CD14-positive monocyte (primary cell): ENCODE results near the gene IGFBP4. TPM values are rescaled to one million over a fixed set of nuclear protein-coding genes. Genes with fewer than 3 reads are reported as not detected.

Experiments used
- DNase-seq, 3 donors: peaks; one replicate each; pipeline ENCODE4 v3.0.0-alpha.2; 2011 to 2022
- H2AFZ ChIP-seq: 2 replicates; pipeline ENCODE4 v1.6.0; 2012; ENCODE audit warnings: mild to moderate bottlenecking, low read depth, low read length, inconsistent platforms; ENCODE audit not compliant: insufficient read depth, poor library complexity, severe bottlenecking
- H3K27ac ChIP-seq, 2 donors: 1 replicate in 1 of 2; 2 replicates in 1 of 2; pipeline ENCODE4 v1.5.1; 2012 to 2013; ENCODE audit warnings: low read length in 2 of 2, control low read depth in 1 of 2, inconsistent platforms in 1 of 2, low read depth in 1 of 2, mild to moderate bottlenecking in 1 of 2
- H3K27me3 ChIP-seq, 2 donors: one replicate each; pipeline versions ENCODE4 v1.6.0 to v1.6.1; 2011 to 2013; ENCODE audit warnings: low read length in 2 of 2; ENCODE audit not compliant: control insufficient read depth in 2 of 2, insufficient read depth in 2 of 2
- H3K36me3 ChIP-seq, 2 donors: replicated peaks in 1 of 2; 1 replicate in 1 of 2; 2 replicates in 1 of 2; pipeline versions ENCODE4 v1.5.1 to v1.6.1; 2012 to 2013; ENCODE audit warnings: low read length in 2 of 2, control low read depth in 1 of 2, inconsistent platforms in 1 of 2, mild to moderate bottlenecking in 1 of 2; ENCODE audit not compliant: insufficient read depth in 2 of 2, control insufficient read depth in 1 of 2
- H3K4me1 ChIP-seq, 2 donors: 1 replicate in 1 of 2; 2 replicates in 1 of 2; pipeline versions ENCODE4 v1.5.1 to v1.6.1; 2012 to 2013; ENCODE audit warnings: low read length in 2 of 2, control low read depth in 1 of 2, inconsistent platforms in 1 of 2, mild to moderate bottlenecking in 1 of 2, moderate library complexity in 1 of 2; ENCODE audit not compliant: insufficient read depth in 2 of 2, control insufficient read depth in 1 of 2
- H3K4me2 ChIP-seq: replicated peaks from 2 replicates; pipeline ENCODE3; 2012; ENCODE audit warnings: low read length, moderate library complexity, mild to moderate bottlenecking; ENCODE audit not compliant: poor library complexity, severe bottlenecking; ENCODE audit errors: extremely low read depth
- H3K4me3 ChIP-seq, 3 experiments: fragments of 200-600 bp in 1 of 3; sonication (generic) in 1 of 3; replicated peaks in 1 of 3; 1 replicate in 2 of 3; 2 replicates in 1 of 3; pipeline ENCODE4 v1.5.1; 2011 to 2013; ENCODE audit warnings: low read length in 3 of 3, mild to moderate bottlenecking in 3 of 3, control low read depth in 2 of 3, low read depth in 2 of 3, inconsistent platforms in 1 of 3, moderate library complexity in 1 of 3
- H3K79me2 ChIP-seq: 2 replicates; pipeline ENCODE4 v1.6.0; 2012; ENCODE audit warnings: mild to moderate bottlenecking, control low read depth, inconsistent platforms, low read length, moderate library complexity; ENCODE audit not compliant: insufficient read depth
- H3K9ac ChIP-seq: 2 replicates; pipeline ENCODE4 v1.6.0; 2017; ENCODE audit warnings: low read length, mild to moderate bottlenecking; ENCODE audit not compliant: insufficient read depth, poor library complexity, severe bottlenecking
- H3K9me3 ChIP-seq, 2 donors: replicated peaks in 1 of 2; 1 replicate in 1 of 2; 2 replicates in 1 of 2; pipeline versions ENCODE4 v1.5.1 to v1.6.1; 2012 to 2013; ENCODE audit warnings: low read length in 2 of 2, control low read depth in 1 of 2; ENCODE audit not compliant: control insufficient read depth in 1 of 2, insufficient read depth in 1 of 2
- H4K20me1 ChIP-seq: 2 replicates; pipeline ENCODE4 v1.6.0; 2012; ENCODE audit warnings: mild to moderate bottlenecking, low read length, control low read depth, moderate library complexity; ENCODE audit not compliant: insufficient read depth
- H3K27ac Mint-ChIP-seq, 7 donors: one replicate each; pipeline ENCODE4 v1.8.0; 2020; ENCODE audit warnings: mild to moderate bottlenecking in 7 of 7, mixed read lengths in 7 of 7, moderate library complexity in 6 of 7, inconsistent platforms in 2 of 7
- H3K27me3 Mint-ChIP-seq, 3 donors: one replicate each; pipeline ENCODE4 v1.8.0; 2021 to 2022; ENCODE audit warnings: low read depth in 3 of 3, mild to moderate bottlenecking in 3 of 3, mixed read lengths in 3 of 3, moderate library complexity in 3 of 3, inconsistent platforms in 1 of 3
- H3K36me3 Mint-ChIP-seq, 2 donors: one replicate each; pipeline ENCODE4 v1.8.0; 2020; ENCODE audit warnings: mixed read lengths in 2 of 2, inconsistent platforms in 1 of 2, mild to moderate bottlenecking in 1 of 2
- H3K4me1 Mint-ChIP-seq: one replicate; pipeline ENCODE4 v1.8.0; 2020; ENCODE audit warnings: mild to moderate bottlenecking, mixed read lengths
- H3K4me3 Mint-ChIP-seq, 2 donors: one replicate each; pipeline ENCODE4 v1.8.0; 2020; ENCODE audit warnings: mild to moderate bottlenecking in 2 of 2, mixed read lengths in 2 of 2, moderate library complexity in 1 of 2
- H3K9me3 Mint-ChIP-seq, 7 donors: one replicate each; pipeline ENCODE4 v1.8.0; 2020 to 2022; ENCODE audit warnings: mixed read lengths in 7 of 7, mild to moderate bottlenecking in 6 of 7, moderate library complexity in 6 of 7, inconsistent platforms in 2 of 7
- WGBS: methylation state at CpG from one replicate; pipeline ENCODE4 v1.1.5; 2013; ENCODE audit warnings: missing lambda C conversion rate; ENCODE audit not compliant: insufficient coverage; 5-methylcytosine and 5-hydroxymethylcytosine counted together
- intact Hi-C, 2 donors: fragments of 100-400 bp; cut with micrococcal nuclease; formaldehyde crosslinking; loops; one replicate each; pipeline versions ENCODE4 v1.15.0 to v1.15.1; 2023
- polyA plus RNA-seq, 3 donors: library from polyadenylated mRNA; depleted of rRNA in 1 of 3; unstranded in 2 of 3; stranded (reverse) in 1 of 3; fragments of 300-500 nt in 2 of 3; fragments of >200 nt in 1 of 3; fragmentation: Illumina TruSeq in 2 of 3; gene quantifications; 1 replicate in 2 of 3; 2 replicates in 1 of 3; pipeline ENCODE4 v1.2.3, GENCODE V29; 2012 to 2021
- TF ChIP-seq, protein P1 (sequence below): fragments of 200-600 bp; IDR thresholded peaks from one replicate; pipeline ENCODE4 v1.8.0; 2022; ENCODE audit warnings: antibody characterized with exemption, mild to moderate bottlenecking

The IGFBP4 gene
- polyA plus RNA-seq, 3 donors = 0.04 to 0.15 TPM; not detected in 1

DNA sequence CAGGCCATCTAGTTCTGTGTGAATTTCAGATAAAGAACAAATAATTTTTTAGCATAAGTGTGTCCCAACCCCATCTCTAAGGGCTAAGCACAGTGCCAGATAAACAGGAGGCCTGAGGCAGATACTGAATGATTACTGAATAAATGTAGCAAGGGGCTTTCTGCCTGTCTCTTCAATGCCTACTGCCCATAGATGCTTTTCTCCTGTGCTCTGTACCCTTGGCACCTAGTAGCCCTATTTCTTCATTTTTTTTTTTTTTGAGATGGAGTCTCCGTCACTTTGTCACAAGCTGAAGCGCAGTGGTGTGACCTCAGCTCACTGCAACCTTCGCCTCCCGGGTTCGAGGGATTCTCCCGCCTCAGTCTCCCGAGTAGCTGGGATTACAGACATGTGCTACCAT, 25.3 kb downstream of the IGFBP4 start:
- Histone ChIP-seq H2AFZ (no peak overlapping the region), H3K27ac (no peak overlapping the region), H3K4me3 (no peak overlapping the region), H4K20me1 (no peaks in the 10 kb centered on the region), H3K36me3 (no peaks in the 10 kb centered on the region), H3K79me2 (no peaks in the 10 kb centered on the region), H3K9ac (no peak overlapping the region), H3K4me2 (no peak overlapping the region), H3K4me1 (no peaks in the 10 kb centered on the region), H3K27me3 (no peaks in the 10 kb centered on the region), H3K9me3 (no peaks in the 10 kb centered on the region)
- Mint-ChIP-seq H3K9me3 (peaks cover 0 to 2% (median 0%) of the 10 kb centered on the region in 7 donors), H3K27ac (no peak overlapping the region), H3K4me1 (no peaks in the 10 kb centered on the region), H3K36me3 (no peaks in the 10 kb centered on the region), H3K4me3 (no peak overlapping the region), H3K27me3 (peaks cover 17 to 21% (median 17%) of the 10 kb centered on the region in 3 donors)
- TF ChIP-seq, protein P1, sequence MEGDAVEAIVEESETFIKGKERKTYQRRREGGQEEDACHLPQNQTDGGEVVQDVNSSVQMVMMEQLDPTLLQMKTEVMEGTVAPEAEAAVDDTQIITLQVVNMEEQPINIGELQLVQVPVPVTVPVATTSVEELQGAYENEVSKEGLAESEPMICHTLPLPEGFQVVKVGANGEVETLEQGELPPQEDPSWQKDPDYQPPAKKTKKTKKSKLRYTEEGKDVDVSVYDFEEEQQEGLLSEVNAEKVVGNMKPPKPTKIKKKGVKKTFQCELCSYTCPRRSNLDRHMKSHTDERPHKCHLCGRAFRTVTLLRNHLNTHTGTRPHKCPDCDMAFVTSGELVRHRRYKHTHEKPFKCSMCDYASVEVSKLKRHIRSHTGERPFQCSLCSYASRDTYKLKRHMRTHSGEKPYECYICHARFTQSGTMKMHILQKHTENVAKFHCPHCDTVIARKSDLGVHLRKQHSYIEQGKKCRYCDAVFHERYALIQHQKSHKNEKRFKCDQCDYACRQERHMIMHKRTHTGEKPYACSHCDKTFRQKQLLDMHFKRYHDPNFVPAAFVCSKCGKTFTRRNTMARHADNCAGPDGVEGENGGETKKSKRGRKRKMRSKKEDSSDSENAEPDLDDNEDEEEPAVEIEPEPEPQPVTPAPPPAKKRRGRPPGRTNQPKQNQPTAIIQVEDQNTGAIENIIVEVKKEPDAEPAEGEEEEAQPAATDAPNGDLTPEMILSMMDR = no peak
- no peak for DNase-seq
- 88% methylated on average over 4 of the region's 7 CpGs for WGBS
- intact Hi-C loops = no loop called here

DNA sequence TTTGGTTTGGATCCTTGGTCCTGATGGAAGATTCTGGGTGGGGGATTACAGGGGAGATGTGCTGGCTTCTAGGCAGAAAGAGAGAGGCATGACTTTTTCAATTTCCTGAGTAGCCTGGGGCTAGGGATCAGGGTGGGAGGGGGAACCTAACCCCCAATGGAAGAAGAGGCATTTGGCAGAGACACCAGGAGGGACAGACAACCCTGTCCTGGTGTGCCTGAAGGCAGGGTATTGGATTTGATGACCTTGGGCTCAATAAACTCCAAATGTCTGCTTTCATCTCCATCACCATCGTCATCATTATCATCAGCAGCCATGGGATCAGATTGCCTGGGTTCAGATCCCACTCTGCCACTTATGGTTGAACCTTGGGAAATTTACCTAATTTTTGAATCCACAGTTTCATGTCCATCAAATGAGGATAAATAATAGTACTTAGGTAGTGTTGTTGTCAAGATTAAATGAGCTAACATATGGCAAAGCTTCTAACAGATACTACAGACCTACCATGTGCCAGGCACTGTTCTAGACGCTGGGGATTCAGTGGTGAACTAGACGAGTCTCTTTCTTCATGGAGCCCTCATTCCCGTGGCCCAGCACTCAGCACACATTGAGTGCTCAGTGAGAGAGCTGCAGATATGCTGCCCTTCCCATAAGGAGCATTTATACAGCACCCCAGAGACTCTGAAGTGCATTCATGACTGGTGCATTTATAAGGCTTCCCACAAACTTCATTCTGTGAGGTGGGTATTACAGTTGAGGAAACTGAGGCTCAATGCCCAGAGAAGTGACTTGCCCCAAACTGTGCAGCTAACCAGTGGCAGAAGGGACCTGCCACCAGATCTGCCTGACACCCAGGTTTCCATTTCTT, 26.8 kb downstream of the IGFBP4 start:
- no peaks in the 10 kb centered on the region for H3K36me3 ChIP-seq
- Mint-ChIP-seq H3K4me3 (no peak overlapping the region), H3K9me3 (peaks cover 0 to 2% (median 0%) of the 10 kb centered on the region in 7 donors), H3K4me1 (no peaks in the 10 kb centered on the region), H3K27me3 (peaks cover 17 to 25% (median 19%) of the 10 kb centered on the region in 3 donors), H3K27ac (no peak overlapping the region), H3K36me3 (no peaks in the 10 kb centered on the region)
- H3K27me3 ChIP-seq = no peaks in the 10 kb centered on the region
- H3K9me3 ChIP-seq = no peaks in the 10 kb centered on the region
- H3K79me2 ChIP-seq = no peaks in the 10 kb centered on the region
- TF ChIP-seq, protein P1 = no peak
- WGBS = 81% methylated on average over 2 of the region's 4 CpGs
- H2AFZ ChIP-seq = no peak overlapping the region
- no peaks in the 10 kb centered on the region for H3K4me1 ChIP-seq
- H3K4me2 ChIP-seq = no peak overlapping the region
- H3K27ac ChIP-seq = no peak overlapping the region
- intact Hi-C loops = no loop called here
- H3K4me3 ChIP-seq = no peak overlapping the region
- no peak for DNase-seq
- no peaks in the 10 kb centered on the region for H4K20me1 ChIP-seq
- H3K9ac ChIP-seq = no peak overlapping the region
